GM18858 (cell line): ENCODE measurements around the gene SULT1C4.
"Not testable (repeated sequence)": the region's sequence is repeated elsewhere in the genome, so short reads cannot be mapped to it uniquely, and the experiment has no call there.

Source experiments
- ATAC-seq: cut with Tn5 transposase; IDR thresholded peaks from one replicate; pipeline ENCODE4 v1.9.1; 2021; ENCODE audit not compliant: unreplicated experiment

Gene SULT1C4

GRCh38 chr2:108377815-108378630 lies at the start of gene SULT1C4:
Gene SULT1C4 (plus strand): TSS chr2:108377954. CDS start chr2:108378338, 384 bp downstream.
- no peak for ATAC-seq

- ATAC-seq: no peak
These were observed 48.0 kb upstream of the SULT1C4 start for GRCh38 chr2:108329771-108330170.

GRCh38 chr2:108330979-108331378 lies 46.8 kb upstream of the SULT1C4 start:
- ATAC-seq: no peak

GRCh38 chr2:108345951-108346350 lies 31.8 kb upstream of the SULT1C4 start:
- no peak for ATAC-seq

GRCh38 chr2:108346827-108347226 lies 30.9 kb upstream of the SULT1C4 start:
- no peak for ATAC-seq

- ATAC-seq: no peak
These were observed 30.0 kb upstream of the SULT1C4 start for GRCh38 chr2:108347786-108348185.

GRCh38 chr2:108348816-108349570 lies 28.8 kb upstream of the SULT1C4 start:
- ATAC-seq: no peak

GRCh38 chr2:108349571-108349928 lies 28.2 kb upstream of the SULT1C4 start:
- ATAC-seq: no peak

- no peak for ATAC-seq
These were observed 25.9 kb upstream of the SULT1C4 start for GRCh38 chr2:108351889-108352288.

- ATAC-seq: no peak
These were observed 23.6 kb upstream of the SULT1C4 start for GRCh38 chr2:108354136-108354535.

GRCh38 chr2:108355906-108356734 lies 21.6 kb upstream of the SULT1C4 start:
- no peak for ATAC-seq

- not testable (repeated sequence) for ATAC-seq
These were observed 18.4 kb upstream of the SULT1C4 start for GRCh38 chr2:108359336-108359735.

GRCh38 chr2:108360776-108361468 lies 16.8 kb upstream of the SULT1C4 start:
- no peak for ATAC-seq

GRCh38 chr2:108363024-108363907 lies 14.5 kb upstream of the SULT1C4 start:
- peak; percentile 64 for ATAC-seq

- no peak for ATAC-seq
These were observed 13.9 kb upstream of the SULT1C4 start for GRCh38 chr2:108363908-108364225.

GRCh38 chr2:108364676-108365297 lies 13.0 kb upstream of the SULT1C4 start:
- no peak for ATAC-seq

GRCh38 chr2:108365656-108366055 lies 12.1 kb upstream of the SULT1C4 start:
- no peak for ATAC-seq

GRCh38 chr2:108367014-108367413 lies 10.7 kb upstream of the SULT1C4 start:
- ATAC-seq: no peak

- ATAC-seq: no peak
These were observed 10.1 kb upstream of the SULT1C4 start for GRCh38 chr2:108367561-108368175.
